ENCODE data around the gene USP54. TPM values are rescaled to one million over a fixed set of nuclear protein-coding genes. Genes with fewer than 3 reads are reported as not detected.

USP54 gene
- total RNA-seq, 2 experiments from 2014 or later = 15.2 to 16.4 TPM

DNA sequence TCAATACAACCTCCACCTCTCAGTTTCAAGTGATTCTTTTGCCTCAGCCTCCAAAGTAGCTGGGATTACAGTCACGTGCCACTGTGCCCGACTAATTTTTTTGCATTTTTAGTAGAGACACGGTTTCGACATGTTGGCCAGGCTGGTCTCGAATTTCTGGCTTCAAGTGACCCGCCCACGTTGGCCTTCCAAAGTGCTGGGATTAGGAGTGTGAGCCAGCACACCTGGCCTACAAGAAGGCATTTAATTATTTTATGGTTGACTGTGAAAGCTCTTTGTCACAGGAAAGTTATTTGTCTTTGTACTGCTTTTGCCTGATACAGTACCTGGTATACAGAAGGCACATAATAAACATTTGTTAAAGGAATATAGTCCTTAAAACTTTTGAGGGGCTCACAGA, 37.3 kb upstream of the USP54 start:
- H4K20me1 ChIP-seq (ENCODE audit: insufficient read depth, low read length) = no peaks in the 10 kb centered on the region
- H3K27ac ChIP-seq (ENCODE audit: low read depth, low read length, poor library complexity, severe bottlenecking) = no peak overlapping the region
- intact Hi-C loops (cut with micrococcal nuclease; ENCODE audit: unreplicated experiment) = no loop called here
- CTCF ChIA-PET (ENCODE audit: unreplicated experiment) = no interaction called here
- H3K9me3 ChIP-seq (ENCODE audit: low read length) = no peaks in the 10 kb centered on the region
- no TSS peak for BruUV-seq (replicated peaks)
- no peak overlapping the region for H2AFZ ChIP-seq (ENCODE audit: low read length)
- POLR2A ChIA-PET = interaction anchor here (0.7 to 1.2 kb wide), 3 partner anchors 15 to 156 kb away, joined by 3 to 4 read pairs (median 4); no protein-coding TSS in a partner anchor
- H3K4me2 ChIP-seq (ENCODE audit: low read length) = no peak overlapping the region
- no peak for DNase-seq (ENCODE audit: low spot score)
- H3K9me2 ChIP-seq (ENCODE audit: insufficient read depth, low read length) = no peaks in the 10 kb centered on the region
- H3K36me3 ChIP-seq (ENCODE audit: insufficient read depth, low read length) = no peaks in the 10 kb centered on the region
- H3K4me3 ChIP-seq (ENCODE audit: low read depth, low read length, poor library complexity, severe bottlenecking) = no peak overlapping the region
- peaks cover 17% of the 10 kb centered on the region for H3K4me1 ChIP-seq (ENCODE audit: insufficient read depth, low read length, poor library complexity, severe bottlenecking)
- TF ChIP-seq, protein P1, sequence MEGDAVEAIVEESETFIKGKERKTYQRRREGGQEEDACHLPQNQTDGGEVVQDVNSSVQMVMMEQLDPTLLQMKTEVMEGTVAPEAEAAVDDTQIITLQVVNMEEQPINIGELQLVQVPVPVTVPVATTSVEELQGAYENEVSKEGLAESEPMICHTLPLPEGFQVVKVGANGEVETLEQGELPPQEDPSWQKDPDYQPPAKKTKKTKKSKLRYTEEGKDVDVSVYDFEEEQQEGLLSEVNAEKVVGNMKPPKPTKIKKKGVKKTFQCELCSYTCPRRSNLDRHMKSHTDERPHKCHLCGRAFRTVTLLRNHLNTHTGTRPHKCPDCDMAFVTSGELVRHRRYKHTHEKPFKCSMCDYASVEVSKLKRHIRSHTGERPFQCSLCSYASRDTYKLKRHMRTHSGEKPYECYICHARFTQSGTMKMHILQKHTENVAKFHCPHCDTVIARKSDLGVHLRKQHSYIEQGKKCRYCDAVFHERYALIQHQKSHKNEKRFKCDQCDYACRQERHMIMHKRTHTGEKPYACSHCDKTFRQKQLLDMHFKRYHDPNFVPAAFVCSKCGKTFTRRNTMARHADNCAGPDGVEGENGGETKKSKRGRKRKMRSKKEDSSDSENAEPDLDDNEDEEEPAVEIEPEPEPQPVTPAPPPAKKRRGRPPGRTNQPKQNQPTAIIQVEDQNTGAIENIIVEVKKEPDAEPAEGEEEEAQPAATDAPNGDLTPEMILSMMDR (conservative IDR thresholded peaks at IDR 0.05; ENCODE audit: low read length) = no peak
- TF ChIP-seq EZH2phosphoT487 (IDR thresholded peaks at IDR 0.05; ENCODE audit: borderline replicate concordance, low read depth, low read length) = no peak
- peaks cover 15% of the 10 kb centered on the region; the same call in 1 of the 2 replicates for H3K79me2 ChIP-seq (ENCODE audit: insufficient read depth, low read depth, low read length)

GRCh38 chr10:73627300-73627699, 36.2 kb upstream of the USP54 start:
- intact Hi-C loops (cut with micrococcal nuclease; ENCODE audit: unreplicated experiment) = loop anchor here (2.0 kb wide), 1 partner anchor 530 kb away; the partner anchor contains the start of gene P4HA1
- Histone ChIP-seq H3K9me2 (ENCODE audit: insufficient read depth, low read length) (no peaks in the 10 kb centered on the region), H4K20me1 (ENCODE audit: insufficient read depth, low read length) (no peaks in the 10 kb centered on the region), H3K4me1 (ENCODE audit: insufficient read depth, low read length, poor library complexity, severe bottlenecking) (peaks cover 17% of the 10 kb centered on the region), H3K9me3 (ENCODE audit: low read length) (no peaks in the 10 kb centered on the region), H2AFZ (ENCODE audit: low read length) (no peak overlapping the region), H3K4me3 (ENCODE audit: low read depth, low read length, poor library complexity, severe bottlenecking) (peak overlapping the region; percentile 76), H3K4me2 (ENCODE audit: low read length) (peak overlapping the region; percentile 91), H3K27ac (ENCODE audit: low read depth, low read length, poor library complexity, severe bottlenecking) (no peak overlapping the region), H3K79me2 (ENCODE audit: insufficient read depth, low read depth, low read length) (peaks cover 15% of the 10 kb centered on the region; the same call in 1 of the 2 replicates), H3K36me3 (ENCODE audit: insufficient read depth, low read length) (no peaks in the 10 kb centered on the region)
- ChIA-PET POLR2A (interaction anchor here (0.6 to 1.1 kb wide), 4 partner anchors 9 to 382 kb away, joined by 3 to 4 read pairs (median 3); no protein-coding TSS in a partner anchor), CTCF (ENCODE audit: unreplicated experiment) (no interaction called here)
- no peak for TF ChIP-seq EZH2phosphoT487 (IDR thresholded peaks at IDR 0.05; ENCODE audit: borderline replicate concordance, low read depth, low read length)
- TF ChIP-seq, protein P1 (conservative IDR thresholded peaks at IDR 0.05; ENCODE audit: low read length) = no peak
- BruUV-seq (replicated peaks) = no TSS peak
- no peak for DNase-seq (ENCODE audit: low spot score)
